SK-N-MC (cell line): ENCODE measurements around the gene TMEM109.

Experiments
- DNase-seq: peaks from one replicate; pipeline ENCODE4 v3.0.0-alpha.2; 2011; ENCODE audit warnings: low read depth, low spot score
- H3K27ac ChIP-seq: fragments of 200-600 bp; sonication (generic); 2 replicates; pipeline ENCODE4 v1.5.1; 2016; ENCODE audit warnings: mixed run types
- H3K36me3 ChIP-seq: fragments of 200-600 bp; sonication (generic); 2 replicates; pipeline ENCODE4 v1.6.1; 2017; ENCODE audit warnings: antibody characterized with exemption, low read length, mixed read lengths; ENCODE audit not compliant: insufficient read depth
- H3K4me3 ChIP-seq: fragments of 200-600 bp; sonication (generic); 2 replicates; pipeline ENCODE4 v1.5.1; 2016
- H3K9ac ChIP-seq: fragments of 200-600 bp; sonication (generic); 2 replicates; pipeline ENCODE4 v1.8.0; 2017; ENCODE audit warnings: mixed run types, mixed read lengths; ENCODE audit not compliant: insufficient read length
- H3K9me3 ChIP-seq: fragments of 200-600 bp; sonication (generic); 2 replicates; pipeline ENCODE4 v1.6.1; 2017; ENCODE audit warnings: low read depth, mild to moderate bottlenecking, antibody characterized with exemption, low read length, moderate library complexity, mixed read lengths
- EZH2 ChIP-seq: fragments of 200-600 bp; sonication (generic); IDR thresholded peaks from one replicate; pipeline ENCODE4 v1.6.1; 2017; ENCODE audit warnings: antibody characterized with exemption
- FOXP2 ChIP-seq: optimal IDR thresholded peaks from 2 replicates; pipeline ENCODE3; 2011; ENCODE audit warnings: mild to moderate bottlenecking, moderate library complexity; ENCODE audit not compliant: insufficient read depth; ENCODE audit errors: extremely low read length, control extremely low read depth
- POLR2AphosphoS5 ChIP-seq: IDR thresholded peaks from 2 replicates; pipeline ENCODE4 v1.6.1; 2012; ENCODE audit warnings: mild to moderate bottlenecking, low read depth, low read length, borderline replicate concordance

The TMEM109 gene

GRCh38 chr11:60870733-60871377 lies 43.1 kb upstream of the TMEM109 start:
- H3K36me3 ChIP-seq, result no peaks in the 10 kb centered on the region
- no peak for DNase-seq
- H3K9me3 ChIP-seq, result no peaks in the 10 kb centered on the region
- no peak overlapping the region for H3K4me3 ChIP-seq
- H3K27ac ChIP-seq, result no peak overlapping the region
- no peak overlapping the region for H3K9ac ChIP-seq
- TF ChIP-seq EZH2, result no peak

- no peak for DNase-seq
- Histone ChIP-seq H3K9ac (no peak overlapping the region), H3K4me3 (no peak overlapping the region), H3K36me3 (no peaks in the 10 kb centered on the region), H3K9me3 (no peaks in the 10 kb centered on the region), H3K27ac (no peak overlapping the region)
- TF ChIP-seq POLR2AphosphoS5 (no peak), EZH2 (no peak), FOXP2 (no peak)
Measured at GRCh38 chr11:60871378-60872061, 42.4 kb upstream of the TMEM109 start.

GRCh38 chr11:60872124-60872960 lies 41.6 kb upstream of the TMEM109 start:
- Histone ChIP-seq H3K9ac (no peak overlapping the region), H3K27ac (no peak overlapping the region), H3K4me3 (no peak overlapping the region), H3K36me3 (no peaks in the 10 kb centered on the region), H3K9me3 (no peaks in the 10 kb centered on the region)
- no peak for DNase-seq
- TF ChIP-seq FOXP2 (no peak), POLR2AphosphoS5 (no peak), EZH2 (no peak)

- H3K4me3 ChIP-seq, result no peak overlapping the region
- H3K36me3 ChIP-seq, result no peaks in the 10 kb centered on the region
Measured at GRCh38 chr11:60872961-60873524, 40.9 kb upstream of the TMEM109 start.

GRCh38 chr11:60873533-60873932 lies 40.4 kb upstream of the TMEM109 start:
- Histone ChIP-seq H3K36me3 (no peaks in the 10 kb centered on the region), H3K9ac (no peak overlapping the region), H3K9me3 (no peaks in the 10 kb centered on the region), H3K27ac (no peak overlapping the region), H3K4me3 (no peak overlapping the region)
- no peak for DNase-seq
- no peak for TF ChIP-seq POLR2AphosphoS5
- TF ChIP-seq FOXP2, result no peak
- no peak for TF ChIP-seq EZH2

More at GRCh38 chr11:60872961-60873524, 40.9 kb upstream of the TMEM109 start:
- no peak overlapping the region for H3K27ac ChIP-seq
- no peak for DNase-seq
- no peak overlapping the region for H3K9ac ChIP-seq
- H3K9me3 ChIP-seq, result no peaks in the 10 kb centered on the region
- TF ChIP-seq FOXP2, result no peak

GRCh38 chr11:60874421-60875365 lies 39.3 kb upstream of the TMEM109 start:
- Histone ChIP-seq H3K36me3 (no peaks in the 10 kb centered on the region), H3K27ac (no peak overlapping the region), H3K9me3 (no peaks in the 10 kb centered on the region), H3K9ac (no peak overlapping the region), H3K4me3 (no peak overlapping the region)
- TF ChIP-seq EZH2 (no peak), POLR2AphosphoS5 (no peak), FOXP2 (no peak)
- DNase-seq, result no peak

GRCh38 chr11:60875366-60876167 lies 38.4 kb upstream of the TMEM109 start:
- TF ChIP-seq FOXP2 (no peak), POLR2AphosphoS5 (no peak), EZH2 (no peak)
- H3K27ac ChIP-seq, result no peak overlapping the region

More at GRCh38 chr11:60875366-60876167, 38.4 kb upstream of the TMEM109 start:
- Histone ChIP-seq H3K9me3 (no peaks in the 10 kb centered on the region), H3K9ac (no peak overlapping the region), H3K36me3 (0 out of 2 replicates have a peak, but pooled peaks cover 8% of the 10 kb centered on the region), H3K4me3 (no peak overlapping the region)
- no peak for DNase-seq
